Esophagus squamous epithelium (tissue), 5 donors: Measurements from ENCODE around the gene TRIM72. TPM values are rescaled to one million over a fixed set of nuclear protein-coding genes. Genes with fewer than 3 reads are reported as not detected.

Experiments used
- DNase-seq: peaks from one replicate; lab custom pipeline; 2025; lab: John Stamatoyannopoulos, UW
- H3K27ac ChIP-seq, 4 donors: fragments of 200-600 bp; sonication (generic); one replicate each; pipeline ENCODE4 v1.5.1; 2016 to 2019; ENCODE audit warnings: mild to moderate bottlenecking in 1 of 4
- H3K27me3 ChIP-seq, 4 donors: fragments of 200-600 bp; sonication (generic); 1 replicate in 3 of 4; 2 replicates in 1 of 4; pipeline versions ENCODE4 v1.5.1 to v1.6.0; 2017 to 2021; ENCODE audit warnings: antibody characterized with exemption in 1 of 4
- H3K36me3 ChIP-seq, 3 donors: fragments of 200-600 bp; sonication (generic); one replicate each; pipeline ENCODE4 v1.5.1; 2016 to 2019
- H3K4me1 ChIP-seq, 3 donors: fragments of 200-600 bp; sonication (generic); one replicate each; pipeline ENCODE4 v1.5.1; 2017 to 2019
- H3K4me3 ChIP-seq, 4 donors: fragments of 200-600 bp; sonication (generic); 1 replicate in 3 of 4; 2 replicates in 1 of 4; pipeline ENCODE4 v1.5.1; 2016 to 2019; ENCODE audit warnings: mild to moderate bottlenecking in 2 of 4, moderate library complexity in 1 of 4
- H3K9me3 ChIP-seq, 3 donors: fragments of 200-600 bp; sonication (generic); one replicate each; pipeline ENCODE4 v1.5.1; 2016 to 2019
- POLR2A ChIP-seq, 4 donors: fragments of 450-650 bp; IDR thresholded peaks; one replicate each; pipeline ENCODE4 v1.6.1; 2017; ENCODE audit warnings: antibody characterized with exemption in 4 of 4, mild to moderate bottlenecking in 4 of 4, moderate library complexity in 3 of 4
- WGBS, 2 donors: methylation state at CpG; one replicate each; pipeline ENCODE4 v1.1.5; 2018; 5-methylcytosine and 5-hydroxymethylcytosine counted together
- intact Hi-C: fragments of 100-400 bp; cut with DNase I; formaldehyde crosslinking; loops from one replicate; pipeline ENCODE4 v1.15.0; 2022
- total RNA-seq, 4 donors: library from RNA; depleted of rRNA; stranded (reverse); fragments of >200 nt; gene quantifications; one replicate each; pipeline ENCODE4 v1.1.0, GENCODE V29; 2016
- TF ChIP-seq, protein P1 (sequence below), 6 experiments: fragments of 450-650 bp in 4 of 6; fragments of 200-600 bp in 2 of 6; sonication (generic) in 2 of 6; IDR thresholded peaks; one replicate each; pipeline ENCODE4 v1.5.1; 2016 to 2019; ENCODE audit warnings: antibody characterized with exemption in 6 of 6, mild to moderate bottlenecking in 4 of 6, moderate library complexity in 4 of 6
- donor health status: DM: yes; HTN: yes; CAD: no.

The TRIM72 gene
- total RNA-seq, 4 donors from 2014 or later, result not detected

DNA sequence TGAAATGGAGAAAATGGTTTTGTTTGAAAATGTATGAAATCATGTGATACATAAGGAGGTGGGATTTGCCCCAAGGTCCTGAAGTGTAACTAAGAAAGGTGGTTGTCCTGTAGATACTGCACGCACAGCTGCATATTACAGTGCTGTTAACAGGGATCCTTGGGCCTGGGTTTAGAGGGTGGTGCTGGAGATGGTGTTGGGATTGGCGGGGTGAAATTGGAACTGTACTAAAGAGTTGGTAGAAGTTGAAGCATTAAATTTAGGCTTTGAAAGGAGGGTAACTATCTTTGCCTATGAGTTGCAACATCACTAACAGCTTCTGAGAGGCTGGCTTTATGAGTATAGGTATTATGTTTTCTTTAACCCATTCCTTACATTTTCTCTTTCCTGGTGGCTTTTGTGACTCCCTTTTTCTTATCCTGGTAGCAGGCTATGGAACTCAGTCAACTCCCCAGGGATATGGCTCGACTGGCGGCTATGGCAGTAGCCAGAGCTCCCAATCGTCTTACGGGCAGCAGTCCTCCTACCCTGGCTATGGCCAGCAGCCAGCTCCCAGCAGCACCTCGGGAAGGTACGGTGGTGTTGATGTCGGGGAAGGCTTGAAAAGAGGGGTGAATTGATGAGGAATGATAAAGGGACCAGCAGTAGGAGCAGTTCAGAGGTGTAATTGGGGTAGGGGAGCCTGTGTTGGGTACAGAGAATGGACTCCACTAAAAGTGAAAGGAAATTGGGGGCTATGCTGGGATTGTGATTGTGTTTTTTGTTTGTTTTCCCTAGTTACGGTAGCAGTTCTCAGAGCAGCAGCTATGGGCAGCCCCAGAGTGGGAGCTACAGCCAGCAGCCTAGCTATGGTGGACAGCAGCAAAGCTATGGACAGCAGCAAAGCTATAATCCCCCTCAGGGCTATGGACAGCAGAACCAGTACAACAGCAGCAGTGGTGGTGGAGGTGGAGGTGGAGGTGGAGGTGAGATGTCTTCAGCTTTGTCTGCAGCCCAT, 30.2 kb upstream of the TRIM72 start:
- intact Hi-C loops, result no loop called here
- TF ChIP-seq POLR2A (IDR thresholded peaks at IDR 0.05), result no peak
- no peak overlapping the region for H3K27ac ChIP-seq
- H3K9me3 ChIP-seq, result no peaks in the 10 kb centered on the region
- 62 to 76% methylated on average over 10 of the region's 10 CpGs for WGBS, 2 donors
- no peak for DNase-seq
- peaks cover 23 to 70% (median 33%) of the 10 kb centered on the region in 3 donors for H3K4me1 ChIP-seq
- no peak overlapping the region for H3K4me3 ChIP-seq
- peaks cover 32 to 67% (median 52%) of the 10 kb centered on the region in 3 donors for H3K36me3 ChIP-seq
- no peaks in the 10 kb centered on the region for H3K27me3 ChIP-seq

DNA sequence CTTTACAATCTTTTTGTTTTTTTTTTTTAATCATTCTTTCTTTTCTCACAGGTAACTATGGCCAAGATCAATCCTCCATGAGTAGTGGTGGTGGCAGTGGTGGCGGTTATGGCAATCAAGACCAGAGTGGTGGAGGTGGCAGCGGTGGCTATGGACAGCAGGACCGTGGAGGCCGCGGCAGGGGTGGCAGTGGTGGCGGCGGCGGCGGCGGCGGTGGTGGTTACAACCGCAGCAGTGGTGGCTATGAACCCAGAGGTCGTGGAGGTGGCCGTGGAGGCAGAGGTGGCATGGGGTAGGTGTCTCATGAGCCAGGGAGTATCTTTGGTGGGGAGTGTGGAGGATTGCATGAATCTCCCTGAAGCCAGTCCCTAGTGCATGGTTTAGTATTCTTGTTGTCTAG, 29.0 kb upstream of the TRIM72 start:
- intact Hi-C loops, result no loop called here
- H3K9me3 ChIP-seq, result no peaks in the 10 kb centered on the region
- TF ChIP-seq, protein P1, sequence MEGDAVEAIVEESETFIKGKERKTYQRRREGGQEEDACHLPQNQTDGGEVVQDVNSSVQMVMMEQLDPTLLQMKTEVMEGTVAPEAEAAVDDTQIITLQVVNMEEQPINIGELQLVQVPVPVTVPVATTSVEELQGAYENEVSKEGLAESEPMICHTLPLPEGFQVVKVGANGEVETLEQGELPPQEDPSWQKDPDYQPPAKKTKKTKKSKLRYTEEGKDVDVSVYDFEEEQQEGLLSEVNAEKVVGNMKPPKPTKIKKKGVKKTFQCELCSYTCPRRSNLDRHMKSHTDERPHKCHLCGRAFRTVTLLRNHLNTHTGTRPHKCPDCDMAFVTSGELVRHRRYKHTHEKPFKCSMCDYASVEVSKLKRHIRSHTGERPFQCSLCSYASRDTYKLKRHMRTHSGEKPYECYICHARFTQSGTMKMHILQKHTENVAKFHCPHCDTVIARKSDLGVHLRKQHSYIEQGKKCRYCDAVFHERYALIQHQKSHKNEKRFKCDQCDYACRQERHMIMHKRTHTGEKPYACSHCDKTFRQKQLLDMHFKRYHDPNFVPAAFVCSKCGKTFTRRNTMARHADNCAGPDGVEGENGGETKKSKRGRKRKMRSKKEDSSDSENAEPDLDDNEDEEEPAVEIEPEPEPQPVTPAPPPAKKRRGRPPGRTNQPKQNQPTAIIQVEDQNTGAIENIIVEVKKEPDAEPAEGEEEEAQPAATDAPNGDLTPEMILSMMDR (IDR thresholded peaks at IDR 0.05), result no peak
- no peak for TF ChIP-seq POLR2A (IDR thresholded peaks at IDR 0.05)
- WGBS, 2 donors, result 75 to 81% methylated on average over 3 of the region's 14 CpGs
- H3K4me3 ChIP-seq, result no peak overlapping the region
- DNase-seq, result no peak
- H3K27ac ChIP-seq, result no peak overlapping the region
- H3K27me3 ChIP-seq, result no peaks in the 10 kb centered on the region
- peaks cover 32 to 78% (median 64%) of the 10 kb centered on the region in 3 donors for H3K36me3 ChIP-seq
- H3K4me1 ChIP-seq, result peaks cover 18 to 63% (median 28%) of the 10 kb centered on the region in 3 donors

- Histone ChIP-seq H3K4me3 (no peak overlapping the region), H3K9me3 (no peaks in the 10 kb centered on the region), H3K4me1 (peaks cover 18 to 63% (median 28%) of the 10 kb centered on the region in 3 donors), H3K27me3 (no peaks in the 10 kb centered on the region), H3K36me3 (peaks cover 36 to 83% (median 68%) of the 10 kb centered on the region in 3 donors), H3K27ac (no peak overlapping the region)
- intact Hi-C loops, result no loop called here
- DNase-seq, result no peak
- TF ChIP-seq, protein P1 (IDR thresholded peaks at IDR 0.05), result no peak
- no peak for TF ChIP-seq POLR2A (IDR thresholded peaks at IDR 0.05)
- 60 to 70% methylated on average over 5 of the region's 5 CpGs for WGBS, 2 donors
Measured at GRCh38 chr16:31185339-31185738, 28.6 kb upstream of the TRIM72 start.

DNA sequence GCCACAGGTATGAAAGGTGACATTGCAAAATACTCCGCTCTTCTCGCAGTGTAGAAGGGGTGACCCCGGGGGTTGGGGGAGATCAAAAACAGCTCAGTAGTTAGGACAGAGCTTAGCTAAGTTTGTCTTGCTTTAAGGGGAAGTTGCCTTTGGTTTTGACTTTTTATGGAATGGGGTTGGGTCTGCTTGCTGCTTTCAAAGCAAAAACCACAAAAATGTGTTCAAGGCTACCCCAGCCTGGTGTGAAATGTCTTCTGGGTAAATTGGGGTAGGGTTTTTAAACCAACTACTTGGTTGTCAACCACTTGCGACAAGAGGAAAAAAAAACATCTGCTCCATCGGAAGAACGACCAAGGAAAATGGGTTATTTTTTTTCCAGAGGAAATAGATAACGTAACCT, 27.7 kb upstream of the TRIM72 start:
- Histone ChIP-seq H3K27ac (no peak overlapping the region), H3K36me3 (peaks cover 42 to 91% (median 76%) of the 10 kb centered on the region in 3 donors), H3K4me1 (peaks cover 18 to 58% (median 28%) of the 10 kb centered on the region in 3 donors), H3K4me3 (no peak overlapping the region), H3K27me3 (no peaks in the 10 kb centered on the region), H3K9me3 (no peaks in the 10 kb centered on the region)
- intact Hi-C loops, result no loop called here
- 65 to 72% methylated on average over 7 of the region's 7 CpGs for WGBS, 2 donors
- no peak for DNase-seq
- TF ChIP-seq POLR2A (IDR thresholded peaks at IDR 0.05), result no peak
- TF ChIP-seq, protein P1 (IDR thresholded peaks at IDR 0.05), result no peak

- Histone ChIP-seq H3K27ac (no peak overlapping the region), H3K4me3 (no peak overlapping the region), H3K9me3 (no peaks in the 10 kb centered on the region), H3K27me3 (no peaks in the 10 kb centered on the region), H3K36me3 (peaks cover 49 to 100% (median 86%) of the 10 kb centered on the region in 3 donors), H3K4me1 (peaks cover 8 to 48% (median 20%) of the 10 kb centered on the region in 3 donors)
- no peak for DNase-seq
- no peak for TF ChIP-seq POLR2A (IDR thresholded peaks at IDR 0.05)
- TF ChIP-seq, protein P1 (IDR thresholded peaks at IDR 0.05), result no peak
- 74 to 88% methylated on average over 9 to 10 of the region's 10 CpGs for WGBS, 2 donors
- intact Hi-C loops, result no loop called here
Measured at GRCh38 chr16:31186930-31187807, 26.8 kb upstream of the TRIM72 start.
